GM13976 (cell line): ENCODE measurements around the gene MRPL36.
A peak's percentile ranks its signal among the peaks of the same experiment; 100 is the strongest.

Experiments
- DNase-seq: peaks from one replicate; pipeline ENCODE4 v3.0.0; 2012; ENCODE audit warnings: low spot score
- CTCF ChIP-seq: IDR thresholded peaks from 2 replicates; pipeline ENCODE4 v1.5.1; 2012; ENCODE audit warnings: borderline replicate concordance, mild to moderate bottlenecking; ENCODE audit not compliant: insufficient read depth; ENCODE audit errors: extremely low read depth, missing control alignments, control extremely low read depth
- in situ Hi-C: fragments of 300-500 bp; cut with MboI; formaldehyde crosslinking; loops from one replicate; pipeline ENCODE4 v1.12.0; 2022; ENCODE audit warnings: low sequenced_read_pairs, mixed read lengths, inconsistent platforms; ENCODE audit not compliant: unreplicated experiment

The MRPL36 gene

GRCh38 chr5:1763960-1764605 is 35.6 kb downstream of the MRPL36 start:
- DNase-seq: no peak
- in situ Hi-C loops: no loop called here
- TF ChIP-seq CTCF: no peak

- DNase-seq: peak; percentile 84
- TF ChIP-seq CTCF: peak; percentile 40
- in situ Hi-C loops: no loop called here
Measured at GRCh38 chr5:1763548-1763911, 36.1 kb downstream of the MRPL36 start.

- in situ Hi-C loops: no loop called here
- no peak for DNase-seq
- TF ChIP-seq CTCF: no peak
Measured at GRCh38 chr5:1762883-1763547, 36.6 kb downstream of the MRPL36 start.

- in situ Hi-C loops: no loop called here
Measured at GRCh38 chr5:1762121-1762882, 37.3 kb downstream of the MRPL36 start.

GRCh38 chr5:1761453-1761755 is 38.2 kb downstream of the MRPL36 start:
- no peak for TF ChIP-seq CTCF
- no peak for DNase-seq
- in situ Hi-C loops: no loop called here

More at GRCh38 chr5:1762121-1762882, 37.3 kb downstream of the MRPL36 start:
- no peak for DNase-seq
- TF ChIP-seq CTCF: no peak

- in situ Hi-C loops: no loop called here
- TF ChIP-seq CTCF: no peak
Measured at GRCh38 chr5:1760656-1761452, 38.8 kb downstream of the MRPL36 start.

More at GRCh38 chr5:1760656-1761452, 38.8 kb downstream of the MRPL36 start:
- DNase-seq: no peak
